DLD1 (cell line): ENCODE results near the gene C3AR1.
"Not testable (repeated sequence)": the region's sequence is repeated elsewhere in the genome, so short reads cannot be mapped to it uniquely, and the experiment has no call there.

Experiments used
- in situ Hi-C: cut with HindIII; loops from 2 replicates; pipeline ENCODE4 v1.10.0; 2017; ENCODE audit warnings: low sequenced_read_pairs

The C3AR1 gene

DNA sequence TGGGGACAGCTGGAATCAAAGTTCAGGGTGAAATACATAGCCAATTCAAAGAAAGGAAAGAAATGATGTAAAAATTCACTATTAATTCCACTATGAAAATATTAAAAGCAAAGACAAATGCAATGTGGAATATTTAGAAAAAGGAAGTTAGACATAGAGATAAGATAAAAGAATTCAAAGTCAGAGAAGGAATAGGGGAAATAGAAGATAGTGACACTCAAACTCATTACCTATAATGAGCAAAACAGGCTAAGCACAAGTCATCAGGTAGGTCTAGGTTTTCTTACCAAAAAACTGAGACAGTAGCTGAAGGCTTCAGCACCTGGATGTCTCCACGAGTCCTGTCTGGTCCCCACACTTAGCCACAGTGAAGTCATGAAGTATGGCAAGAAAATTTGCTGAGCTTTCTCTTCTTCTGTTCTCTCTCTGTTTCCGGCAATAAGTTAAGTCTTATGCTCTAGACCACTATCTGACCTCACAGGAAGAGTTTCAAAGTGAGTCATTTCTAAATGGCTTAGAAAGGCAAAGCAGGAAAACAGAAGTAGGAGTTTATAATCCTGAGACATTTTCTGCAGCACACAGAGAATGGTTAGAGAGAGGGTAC is at the start of gene C3AR1:
C3AR1 (minus strand) TSS at position 369 of the 604 bp plus-strand sequence. CDS start 6,174 bp downstream, outside the sequence.
- in situ Hi-C loops: no loop called here

- in situ Hi-C loops: not testable (repeated sequence)
These were observed 47.0 kb upstream of the C3AR1 start for GRCh38 chr12:8113117-8113516.

DNA sequence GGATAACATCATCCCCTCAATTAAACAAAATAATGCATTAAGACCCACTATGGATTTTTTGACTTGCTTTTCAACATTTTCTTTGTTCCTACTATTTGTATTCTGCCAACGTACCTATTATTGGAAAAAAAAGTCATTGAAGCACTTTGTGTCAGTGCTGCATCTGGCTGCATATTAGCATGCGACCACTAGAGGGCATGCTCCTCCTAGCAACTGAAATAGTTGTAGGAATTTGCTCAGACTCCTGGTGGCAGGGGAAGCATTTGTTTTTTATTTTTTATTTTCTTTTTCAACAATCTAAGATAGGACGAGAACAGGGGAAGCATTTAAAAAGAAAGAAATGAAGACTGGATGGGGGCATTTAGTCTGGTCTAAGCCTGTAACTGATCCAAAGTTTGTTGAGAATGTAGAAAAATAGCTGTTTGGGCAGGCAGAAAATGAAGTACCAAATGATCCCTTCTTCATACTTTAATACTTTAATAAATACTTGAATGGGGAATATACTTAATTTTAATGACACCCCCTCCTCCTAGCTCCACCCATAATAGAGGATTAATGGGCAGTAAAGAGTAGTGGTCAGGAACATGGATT is 42.7 kb upstream of the C3AR1 start:
- in situ Hi-C loops: no loop called here

DNA sequence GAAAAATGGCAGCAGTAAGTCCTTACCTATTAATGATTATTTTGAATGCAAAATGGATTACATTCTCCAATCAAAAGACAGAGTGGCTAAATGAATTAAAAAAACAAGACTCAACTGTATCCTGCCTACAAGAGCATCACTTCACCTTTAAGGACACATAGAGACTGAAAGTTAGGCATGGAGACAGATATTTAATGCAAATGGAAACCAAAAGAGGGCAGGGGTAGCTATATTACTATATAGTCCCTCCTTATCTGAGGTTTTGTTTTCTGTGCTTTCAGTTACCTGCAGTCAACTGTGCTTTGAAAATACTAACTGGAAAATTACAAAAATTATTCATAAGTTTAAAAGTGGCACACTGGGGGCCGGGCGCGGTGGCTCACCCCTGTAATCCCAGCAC is 33.1 kb upstream of the C3AR1 start:
- in situ Hi-C loops: no loop called here

DNA sequence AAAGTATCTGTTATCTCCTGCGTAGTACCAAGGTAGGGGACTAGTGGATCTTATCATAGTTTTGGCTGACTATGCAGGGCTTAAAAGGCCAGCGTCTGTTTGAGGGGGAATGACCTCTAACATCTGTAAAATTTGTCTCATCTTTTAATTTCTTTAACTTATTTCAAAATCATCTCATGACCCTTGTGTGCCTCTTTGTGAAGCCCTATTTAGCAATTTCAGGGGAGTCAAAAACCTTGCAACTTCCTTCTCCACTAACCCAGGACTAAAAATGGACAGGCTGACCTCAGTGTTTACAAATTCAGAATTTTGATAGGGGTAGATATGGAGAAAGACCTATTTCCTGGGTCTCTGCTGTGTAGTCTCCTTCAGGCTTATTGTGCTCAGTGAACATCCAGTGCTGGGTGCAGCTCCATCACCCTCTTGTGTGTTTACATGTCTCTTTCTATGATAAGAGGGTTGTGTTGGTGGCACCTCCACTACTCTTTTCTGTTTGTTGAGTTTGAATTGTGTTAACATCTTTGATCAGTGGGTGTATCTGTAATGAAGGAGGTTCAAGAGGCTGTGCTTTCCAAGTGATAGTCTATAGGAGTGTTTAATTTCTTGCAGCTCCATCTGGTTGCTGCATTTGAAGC is 30.2 kb upstream of the C3AR1 start:
- in situ Hi-C loops: no loop called here

DNA sequence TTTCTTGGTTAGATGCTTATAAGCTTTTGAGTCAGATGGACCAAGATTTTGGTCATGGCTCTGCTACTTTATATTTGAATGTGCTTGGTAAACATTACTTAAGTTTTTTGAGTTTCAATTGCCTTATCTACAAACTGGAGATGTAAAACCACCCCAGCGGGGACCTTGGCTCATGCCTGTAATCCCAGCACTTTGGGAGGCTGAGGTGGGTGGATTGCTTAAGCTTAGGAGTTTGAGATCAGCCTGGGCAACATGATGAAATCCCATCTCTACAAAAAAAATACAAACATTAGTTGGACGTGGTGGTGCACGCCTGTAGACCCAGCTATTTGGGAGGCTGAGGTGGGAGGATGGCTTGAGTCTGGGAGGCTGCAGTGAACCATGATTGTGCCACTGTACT is 27.1 kb upstream of the C3AR1 start:
- in situ Hi-C loops: no loop called here

- in situ Hi-C loops: no loop called here
These were observed 23.6 kb upstream of the C3AR1 start for GRCh38 chr12:8089716-8090115.

- in situ Hi-C loops: not testable (repeated sequence)
These were observed 23.1 kb upstream of the C3AR1 start for GRCh38 chr12:8089277-8089676.

DNA sequence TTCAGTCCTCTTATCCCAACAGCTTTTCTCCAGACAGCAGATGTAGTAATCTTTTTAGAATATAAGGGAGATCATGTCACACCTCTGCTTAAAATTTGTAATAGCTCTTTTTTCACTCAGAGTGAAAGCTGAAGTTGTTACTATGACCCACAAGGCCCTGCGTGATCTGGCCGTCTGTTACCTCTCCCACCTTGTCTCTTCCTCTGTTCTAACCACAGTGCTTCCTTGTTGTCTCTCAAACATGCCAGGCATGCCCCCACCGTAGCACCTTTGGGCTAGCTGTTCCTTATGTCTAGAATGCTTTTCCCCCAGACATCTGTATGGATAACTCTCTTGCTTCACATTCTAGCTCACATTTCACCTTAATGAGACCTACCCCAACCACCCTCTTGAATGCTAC is 22.4 kb upstream of the C3AR1 start:
- in situ Hi-C loops: no loop called here

- in situ Hi-C loops: no loop called here
These were observed 21.5 kb upstream of the C3AR1 start for GRCh38 chr12:8087666-8088065.

DNA sequence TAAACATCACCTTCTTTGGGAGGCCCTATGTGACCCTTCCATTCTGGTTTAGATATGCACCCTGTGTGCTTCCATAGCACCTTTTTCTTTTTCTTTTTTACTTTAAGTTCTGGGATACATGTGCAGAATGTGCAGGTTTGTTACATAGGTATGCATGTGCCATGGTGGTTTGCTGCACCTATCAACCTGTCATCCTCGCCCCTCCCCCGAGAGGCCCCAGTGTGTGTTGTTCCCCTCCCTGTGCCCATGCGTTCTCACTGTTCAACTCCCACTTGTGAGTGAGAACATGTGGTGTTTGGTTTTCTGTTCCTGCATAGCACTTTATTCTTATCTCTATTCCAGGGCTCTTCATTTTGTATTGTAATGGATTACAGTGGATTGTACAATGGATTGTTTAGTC is 18.2 kb upstream of the C3AR1 start:
- in situ Hi-C loops: not testable (repeated sequence)

- in situ Hi-C loops: no loop called here
These were observed 16.6 kb upstream of the C3AR1 start for GRCh38 chr12:8082808-8083100.

GRCh38 chr12:8081251-8081920 is 15.2 kb upstream of the C3AR1 start:
- in situ Hi-C loops: no loop called here

DNA sequence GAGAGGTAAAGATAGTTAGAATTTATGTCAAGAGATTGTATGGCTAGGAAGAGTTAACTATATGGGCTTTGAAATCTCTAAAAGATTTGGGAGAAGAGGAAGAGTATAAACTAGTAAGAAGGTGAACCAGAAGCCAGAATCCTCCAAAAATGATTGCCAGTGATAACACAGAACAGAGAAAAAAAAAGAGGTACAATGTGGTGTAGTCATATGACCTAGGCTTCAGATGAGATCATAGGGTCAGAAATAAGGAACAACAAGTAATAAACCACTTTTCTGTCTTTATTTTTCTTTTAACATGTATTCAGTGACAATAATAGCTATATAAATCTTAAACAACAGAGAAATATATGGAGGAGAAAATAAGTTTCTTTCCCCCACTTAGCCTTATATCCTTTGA is 14.0 kb upstream of the C3AR1 start:
- in situ Hi-C loops: no loop called here

GRCh38 chr12:8078916-8079315 is 12.8 kb upstream of the C3AR1 start:
- in situ Hi-C loops: no loop called here

DNA sequence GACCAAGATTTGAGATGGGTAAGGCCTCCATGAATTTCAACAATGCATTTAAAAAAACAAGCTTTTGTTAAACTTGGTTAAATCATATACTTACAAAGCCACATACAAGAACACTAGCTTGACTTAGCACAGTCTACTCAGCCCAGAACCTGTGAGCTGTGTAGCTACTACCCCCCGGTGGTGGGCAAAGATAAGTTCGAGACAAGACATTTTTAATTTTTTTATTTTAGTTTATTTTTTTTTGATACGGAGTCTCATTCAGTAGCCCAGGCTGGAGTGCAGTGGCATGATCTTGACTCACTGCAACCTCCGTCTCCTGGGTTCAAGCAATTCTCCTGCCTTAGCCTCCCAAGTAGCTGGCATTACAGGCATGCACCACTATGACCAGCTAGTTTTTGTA is 12.2 kb upstream of the C3AR1 start:
- in situ Hi-C loops: no loop called here

- in situ Hi-C loops: no loop called here
These were observed 11.0 kb upstream of the C3AR1 start for GRCh38 chr12:8077207-8077606.

GRCh38 chr12:8076366-8076765 is 10.2 kb upstream of the C3AR1 start:
- in situ Hi-C loops: no loop called here

DNA sequence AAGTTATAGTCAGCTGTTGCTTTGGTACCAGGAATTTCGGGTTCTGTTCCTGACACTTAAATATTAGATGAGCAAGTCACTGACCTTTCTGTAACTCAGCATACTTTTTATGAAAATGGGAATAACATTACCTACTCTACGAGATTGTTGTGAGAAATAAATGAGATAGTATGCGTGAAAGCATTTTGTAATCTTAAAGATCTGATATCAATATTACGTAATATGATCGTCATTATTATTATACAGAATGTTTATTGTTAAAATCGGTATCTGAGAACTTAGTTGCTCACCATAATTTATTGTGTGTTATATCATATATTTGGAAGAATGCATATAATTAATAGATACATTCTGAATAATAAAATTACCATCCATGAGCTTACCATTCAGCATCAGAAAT is 9.8 kb upstream of the C3AR1 start:
- in situ Hi-C loops: no loop called here

DNA sequence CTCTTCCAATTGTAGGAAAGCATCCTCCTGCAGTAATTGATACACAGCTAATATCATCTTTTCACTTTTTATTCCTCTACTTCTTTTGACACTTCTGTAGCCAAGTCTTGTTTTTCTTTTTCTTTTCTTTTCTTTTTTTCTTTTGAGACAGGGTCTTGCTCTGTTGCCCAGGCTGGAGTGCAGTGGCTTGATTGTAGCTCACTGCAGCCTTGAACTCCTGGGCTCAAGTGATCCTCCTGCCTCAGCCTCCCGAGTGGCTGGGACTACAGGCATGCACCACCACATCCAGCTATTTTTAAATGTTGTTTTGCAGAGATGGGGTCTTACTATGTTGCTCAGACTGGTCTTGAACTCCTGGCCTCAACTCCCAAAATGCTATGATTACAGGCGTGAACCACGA is 5.7 kb upstream of the C3AR1 start:
- in situ Hi-C loops: not testable (repeated sequence)

DNA sequence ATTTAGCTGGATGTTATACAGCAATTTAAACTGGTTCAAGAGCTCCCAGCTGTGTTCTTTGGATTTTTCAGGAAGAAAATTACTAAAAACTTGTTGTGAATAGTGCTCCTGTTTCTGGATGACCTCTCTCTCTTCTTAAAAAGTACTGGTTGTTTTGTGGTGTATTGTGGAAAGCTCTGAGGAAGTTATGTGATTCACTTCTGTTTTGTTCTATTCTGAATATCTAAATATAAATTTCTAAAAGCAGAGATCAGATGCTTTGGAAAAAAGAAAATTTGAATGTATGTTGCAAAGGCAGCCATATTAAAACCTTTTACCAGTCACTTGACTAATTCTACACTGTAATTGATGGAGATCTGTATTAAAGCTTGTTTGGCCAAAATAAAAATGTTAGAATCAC is 3.4 kb upstream of the C3AR1 start:
- in situ Hi-C loops: no loop called here

DNA sequence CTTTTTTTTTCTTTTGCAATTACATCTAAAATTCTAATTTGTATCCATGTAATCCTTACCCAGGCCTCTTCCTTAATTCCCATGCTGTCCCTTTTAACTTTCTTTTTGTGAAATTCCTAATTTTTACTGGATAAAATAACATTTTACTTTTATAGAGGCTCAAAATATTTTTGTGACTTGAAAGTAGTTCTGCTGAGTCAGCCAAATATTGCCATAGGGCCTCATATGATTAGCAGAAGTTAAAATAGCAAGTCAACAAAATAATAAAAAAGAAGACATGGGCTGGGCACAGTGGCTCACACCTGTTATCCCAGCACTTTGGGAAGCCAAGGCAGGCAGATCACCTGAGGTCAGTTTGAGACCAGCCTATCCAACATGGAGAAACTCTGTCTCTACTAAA is 2.0 kb downstream of the C3AR1 start:
- in situ Hi-C loops: no loop called here
